Subcutaneous abdominal adipose tissue (tissue), 5 donors: ENCODE measurements around the gene CCDC30.

Experiments used
- H3K27ac ChIP-seq: one replicate; pipeline ENCODE4 v1.7.0; 2013; ENCODE audit warnings: low read depth, mild to moderate bottlenecking, inconsistent platforms, low read length, moderate library complexity
- H3K27me3 ChIP-seq, 5 donors: one replicate each; pipeline ENCODE4 v1.7.0; 2013; ENCODE audit warnings: low read length in 5 of 5, inconsistent platforms in 1 of 5; ENCODE audit not compliant: control insufficient read depth in 5 of 5, insufficient read depth in 4 of 5
- H3K36me3 ChIP-seq, 5 donors: one replicate each; pipeline ENCODE4 v1.7.0; 2013; ENCODE audit warnings: low read length in 5 of 5; ENCODE audit not compliant: control insufficient read depth in 5 of 5, insufficient read depth in 5 of 5
- H3K4me1 ChIP-seq, 5 donors: one replicate each; pipeline ENCODE4 v1.7.0; 2013; ENCODE audit warnings: low read length in 5 of 5, mild to moderate bottlenecking in 3 of 5, moderate library complexity in 1 of 5; ENCODE audit not compliant: control insufficient read depth in 5 of 5, insufficient read depth in 5 of 5
- H3K4me3 ChIP-seq, 5 donors: one replicate each; pipeline ENCODE4 v1.7.0; 2013; ENCODE audit warnings: low read length in 5 of 5, low read depth in 1 of 5
- H3K9ac ChIP-seq, 5 donors: one replicate each; pipeline ENCODE4 v1.7.0; 2013; ENCODE audit warnings: low read length in 5 of 5, mild to moderate bottlenecking in 4 of 5, moderate library complexity in 3 of 5
- H3K9me3 ChIP-seq, 5 donors: one replicate each; pipeline ENCODE4 v1.7.0; 2013; ENCODE audit warnings: low read length in 5 of 5; ENCODE audit not compliant: control insufficient read depth in 5 of 5
- donor health status: healthy.
- donor health status: healthy.
- donor health status: healthy.
- donor health status: healthy.
- donor health status: healthy.

Gene CCDC30

DNA sequence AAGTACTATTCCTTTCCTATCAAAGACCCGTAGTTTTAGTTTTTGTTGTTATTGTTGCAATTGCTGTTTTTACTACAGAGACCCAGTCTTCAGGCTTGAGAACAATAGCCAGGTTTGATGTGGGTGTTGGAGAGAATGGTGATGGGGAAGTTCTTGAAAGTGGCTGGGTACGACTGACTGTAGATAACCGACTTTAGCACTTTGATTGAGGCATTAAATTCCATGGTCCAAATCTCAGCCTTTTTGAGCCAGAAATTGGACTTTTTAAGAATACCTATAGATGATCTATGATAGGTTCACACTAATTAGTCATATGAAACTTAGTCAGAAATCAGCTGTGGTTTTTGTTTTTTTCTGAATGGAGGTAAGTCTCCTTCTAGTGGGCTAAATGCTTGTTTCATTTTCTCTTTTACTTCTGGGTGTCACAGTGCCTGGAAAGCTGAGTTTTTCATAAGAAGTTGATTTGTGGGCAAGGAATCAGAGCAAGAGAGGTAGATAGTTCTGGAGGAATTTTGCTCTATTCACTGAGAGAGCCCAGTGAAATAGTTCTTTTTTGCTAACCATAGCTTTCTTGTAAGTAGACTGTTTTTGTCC is 197.9 kb downstream of the CCDC30 start:
- no peaks in the 10 kb centered on the region for H3K9me3 ChIP-seq
- peaks cover 10 to 19% (median 18%) of the 10 kb centered on the region in 5 donors for H3K4me1 ChIP-seq
- no peak overlapping the region for H3K9ac ChIP-seq
- peaks cover 25 to 41% (median 33%) of the 10 kb centered on the region in 5 donors for H3K36me3 ChIP-seq
- H3K27ac ChIP-seq, result no peak overlapping the region
- H3K4me3 ChIP-seq, result no peak overlapping the region
- H3K27me3 ChIP-seq, result no peaks in the 10 kb centered on the region

GRCh38 chr1:42669936-42670335 is 206.8 kb downstream of the CCDC30 start:
- Histone ChIP-seq H3K9me3 (no peaks in the 10 kb centered on the region), H3K4me3 (no peak overlapping the region), H3K27ac (no peak overlapping the region), H3K9ac (no peak overlapping the region), H3K4me1 (no peaks in the 10 kb centered on the region), H3K27me3 (no peaks in the 10 kb centered on the region), H3K36me3 (peaks cover 23 to 73% (median 48%) of the 10 kb centered on the region in 5 donors)

- Histone ChIP-seq H3K36me3 (peaks cover 23 to 73% (median 49%) of the 10 kb centered on the region in 5 donors), H3K27ac (no peak overlapping the region)
Observed at GRCh38 chr1:42670425-42670824, 207.3 kb downstream of the CCDC30 start.

GRCh38 chr1:42674214-42674613 is 211.1 kb downstream of the CCDC30 start:
- Histone ChIP-seq H3K27ac (no peak overlapping the region), H3K27me3 (no peaks in the 10 kb centered on the region), H3K36me3 (peaks cover 5 to 44% (median 19%) of the 10 kb centered on the region in 5 donors), H3K9me3 (no peaks in the 10 kb centered on the region), H3K4me1 (no peaks in the 10 kb centered on the region), H3K4me3 (no peak overlapping the region), H3K9ac (no peak overlapping the region)

More at GRCh38 chr1:42670425-42670824, 207.3 kb downstream of the CCDC30 start:
- Histone ChIP-seq H3K27me3 (no peaks in the 10 kb centered on the region), H3K9ac (no peak overlapping the region), H3K9me3 (no peaks in the 10 kb centered on the region), H3K4me3 (no peak overlapping the region), H3K4me1 (no peaks in the 10 kb centered on the region)

DNA sequence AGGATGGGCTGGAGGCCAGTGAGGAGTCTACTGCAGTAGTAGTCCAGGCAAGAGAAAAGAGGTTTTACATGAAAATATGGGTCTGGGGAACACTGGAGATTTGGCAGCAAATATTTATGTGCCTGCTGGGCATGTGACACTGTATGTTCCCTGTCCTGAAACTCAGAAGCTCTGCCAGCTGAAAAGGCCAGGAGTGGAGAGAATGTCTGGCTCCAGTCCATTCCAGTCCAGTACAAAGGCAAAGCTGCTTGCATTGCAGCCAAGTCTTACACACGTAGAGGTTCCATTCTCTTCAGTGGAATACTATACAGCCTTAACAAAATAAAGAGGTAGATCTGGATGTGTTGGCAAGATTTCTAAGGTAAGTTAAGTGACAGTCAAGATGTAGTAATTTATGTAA is 211.6 kb downstream of the CCDC30 start:
- Histone ChIP-seq H3K4me1 (peaks cover 0 to 2% (median 0%) of the 10 kb centered on the region in 5 donors), H3K36me3 (peaks cover 5 to 44% (median 17%) of the 10 kb centered on the region in 5 donors), H3K9me3 (no peaks in the 10 kb centered on the region), H3K4me3 (no peak overlapping the region), H3K27ac (no peak overlapping the region), H3K9ac (no peak overlapping the region), H3K27me3 (no peaks in the 10 kb centered on the region)

DNA sequence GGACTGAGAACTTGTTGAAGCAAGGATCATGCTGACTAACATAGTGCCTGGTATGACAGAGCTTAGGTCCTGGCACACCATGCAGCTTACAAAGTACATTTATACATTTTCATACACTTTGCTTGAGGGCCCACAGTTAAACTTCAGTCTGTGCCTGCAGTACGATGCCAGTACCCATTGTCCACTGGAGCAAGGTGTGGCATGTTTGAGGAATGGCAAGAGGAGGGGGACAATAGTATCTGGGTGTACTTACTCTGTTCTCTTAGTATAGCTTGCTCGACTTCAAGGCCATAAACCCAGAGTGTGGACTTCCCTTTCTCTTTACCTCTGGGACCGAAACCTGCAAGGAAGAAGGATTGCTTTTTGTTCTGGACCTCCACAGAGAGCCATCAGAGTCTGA is 212.4 kb downstream of the CCDC30 start:
- Histone ChIP-seq H3K9me3 (no peaks in the 10 kb centered on the region), H3K9ac (no peak overlapping the region), H3K4me3 (no peak overlapping the region), H3K36me3 (peaks cover 5 to 37% (median 15%) of the 10 kb centered on the region in 5 donors), H3K27me3 (no peaks in the 10 kb centered on the region), H3K4me1 (peaks cover 0 to 10% (median 5%) of the 10 kb centered on the region in 5 donors), H3K27ac (no peak overlapping the region)

DNA sequence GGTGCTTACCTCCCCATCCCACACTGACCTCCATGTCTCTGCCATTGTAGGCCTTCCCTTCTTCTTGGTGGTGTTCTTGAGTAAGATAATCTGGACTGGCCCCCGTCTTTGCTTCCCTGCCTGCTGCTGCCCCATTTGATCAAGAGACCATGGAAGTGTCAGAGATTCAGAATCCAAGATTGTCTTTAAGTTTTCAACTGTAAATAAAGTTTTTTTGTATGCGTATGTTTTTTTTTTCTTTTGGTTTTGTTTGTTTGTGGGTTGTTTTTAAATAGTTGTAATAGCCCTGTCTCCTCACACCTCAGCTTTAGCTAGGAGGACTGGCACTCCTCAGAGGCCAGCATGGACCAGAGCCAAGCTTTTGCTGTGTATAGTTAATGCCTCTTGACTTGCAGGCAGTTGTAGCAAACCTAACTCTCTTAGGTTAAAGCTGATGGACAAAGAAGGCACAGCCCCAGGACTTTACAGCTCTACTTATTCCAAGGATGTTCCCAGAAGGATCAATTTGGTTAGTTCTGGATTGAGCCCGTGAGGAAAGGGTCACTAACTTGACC is 213.5 kb downstream of the CCDC30 start:
- Histone ChIP-seq H3K27me3 (no peaks in the 10 kb centered on the region), H3K4me1 (peaks cover 0 to 21% (median 15%) of the 10 kb centered on the region in 5 donors), H3K4me3 (no peak overlapping the region), H3K27ac (no peak overlapping the region), H3K9ac (no peak overlapping the region), H3K9me3 (no peaks in the 10 kb centered on the region), H3K36me3 (peaks cover 5 to 32% (median 14%) of the 10 kb centered on the region in 5 donors)

GRCh38 chr1:42679364-42679983 is 216.4 kb downstream of the CCDC30 start:
- H3K4me3 ChIP-seq, result no peak overlapping the region
- H3K36me3 ChIP-seq, result peaks cover 5 to 18% (median 14%) of the 10 kb centered on the region in 5 donors
- H3K4me1 ChIP-seq, result peaks cover 0 to 36% (median 30%) of the 10 kb centered on the region in 5 donors
- no peak overlapping the region for H3K27ac ChIP-seq
- H3K9ac ChIP-seq, result peak overlapping the region in 1 of 5 donors; percentile 28
- H3K27me3 ChIP-seq, result no peaks in the 10 kb centered on the region
- H3K9me3 ChIP-seq, result no peaks in the 10 kb centered on the region

DNA sequence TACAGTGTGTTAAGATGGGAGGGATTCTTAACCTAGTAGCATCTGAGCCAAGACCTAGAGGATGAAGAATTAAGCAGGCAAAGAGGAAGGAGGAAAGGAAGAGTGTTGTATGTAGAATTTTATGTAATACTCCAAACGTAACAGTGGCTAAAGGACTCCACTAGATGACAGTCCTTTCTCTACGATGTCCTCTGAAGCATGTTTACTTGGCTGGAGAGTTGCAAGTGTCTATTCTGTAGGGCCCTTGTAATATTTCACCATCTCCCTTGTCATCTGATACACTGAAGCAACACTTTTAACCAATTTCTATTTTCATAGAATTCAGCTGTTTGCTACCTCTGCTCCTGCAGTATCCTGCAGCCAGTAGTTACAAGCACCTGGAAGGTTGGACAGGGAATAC is 217.0 kb downstream of the CCDC30 start:
- Histone ChIP-seq H3K9me3 (no peaks in the 10 kb centered on the region), H3K4me1 (peaks cover 0 to 42% (median 36%) of the 10 kb centered on the region in 5 donors), H3K27me3 (no peaks in the 10 kb centered on the region), H3K36me3 (peaks cover 9 to 15% (median 12%) of the 10 kb centered on the region in 5 donors), H3K9ac (peak overlapping the region in 2 of 5 donors; percentile 7 to 28), H3K4me3 (peak overlapping the region in 1 of 5 donors; percentile 97), H3K27ac (no peak overlapping the region)
